Measurements from ENCODE around the gene RABGGTA. TPM values are rescaled to one million over a fixed set of nuclear protein-coding genes. Genes with fewer than 3 reads are reported as not detected.

The RABGGTA gene
- total RNA-seq, 1 donor from 2014 or later, result 14.0 TPM

DNA sequence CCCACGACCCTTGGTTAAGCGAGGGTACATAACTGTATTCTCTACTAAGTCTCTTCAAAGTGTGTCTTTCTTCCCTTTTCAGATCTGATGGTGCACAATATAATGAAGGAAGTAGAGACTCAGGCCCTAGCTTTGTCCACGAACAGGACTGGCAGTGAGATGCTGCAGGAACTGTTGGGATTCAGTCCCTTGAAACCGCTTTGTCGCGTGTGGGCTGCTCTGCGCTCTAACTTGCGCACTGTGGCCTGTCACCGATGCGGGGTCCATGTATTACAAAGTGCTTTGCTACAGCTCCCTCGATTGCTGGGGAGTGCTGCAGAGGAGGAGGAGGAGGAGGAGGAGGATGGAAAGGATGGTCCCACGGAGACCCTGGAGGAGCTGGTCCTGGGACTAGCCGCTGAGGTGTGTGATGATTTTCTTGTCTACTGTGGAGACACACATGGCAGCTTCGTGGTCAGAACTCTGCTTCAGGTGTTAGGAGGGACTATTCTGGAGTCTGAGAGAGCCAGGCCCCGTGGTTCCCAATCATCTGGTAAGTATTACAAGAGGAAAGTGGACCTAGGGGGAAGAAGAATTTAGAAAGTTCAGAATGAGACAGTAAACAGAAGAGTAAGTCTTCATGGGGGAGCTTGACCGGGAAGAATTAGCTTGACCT, 29.1 kb upstream of the RABGGTA start:
- no peak for DNase-seq (ENCODE audit: low spot score)

DNA sequence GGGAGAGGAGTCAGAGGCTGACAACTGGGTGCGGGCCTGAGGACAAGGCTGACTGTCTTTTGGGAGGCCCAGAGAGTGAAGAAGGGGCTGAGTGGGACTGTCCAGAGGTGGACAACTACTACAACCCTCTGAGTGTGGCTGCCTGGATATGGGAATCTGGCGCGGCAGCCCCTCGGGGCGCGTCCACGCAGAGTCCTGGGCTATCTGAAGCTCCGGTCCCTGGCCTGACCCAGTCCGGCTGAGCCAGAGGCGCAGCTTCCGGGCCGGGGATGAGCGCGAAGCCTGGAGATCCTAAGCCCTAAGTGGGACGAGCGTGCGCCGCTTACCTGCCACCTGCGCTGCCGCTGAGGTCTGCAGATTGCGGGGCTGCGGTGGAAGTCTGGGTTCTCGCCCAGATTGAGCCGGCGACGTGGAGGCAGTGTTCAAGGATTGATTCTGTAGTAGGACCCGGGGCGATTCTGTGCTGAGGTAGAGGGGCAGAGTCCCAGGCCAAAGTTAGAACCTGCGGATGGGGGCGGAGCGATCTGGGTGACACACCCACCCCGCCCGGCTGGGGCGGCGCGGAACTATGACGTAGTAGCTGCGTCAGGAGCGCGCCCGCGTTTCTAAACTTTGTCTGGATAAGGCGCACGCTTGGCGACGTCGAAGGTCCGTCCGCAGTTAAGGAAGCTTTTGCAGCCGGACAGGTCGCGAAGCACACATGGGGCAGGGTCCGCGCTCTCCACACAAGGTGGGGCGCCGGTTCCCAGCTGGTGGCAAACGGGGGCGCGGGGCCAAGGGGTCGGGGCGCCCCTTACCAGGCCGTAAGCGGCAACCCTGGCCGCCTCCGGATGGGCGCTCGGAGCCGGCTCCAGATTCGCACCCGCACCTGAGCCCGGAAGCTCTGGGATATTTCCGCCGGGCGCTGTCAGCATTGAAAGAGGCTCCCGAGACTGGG, 28.1 kb upstream of the RABGGTA start, which contains the start of the genes DHRS1 and NOP9:
TSS of gene DHRS1 (minus strand) at position 526 of the 937 bp plus-strand sequence. CDS start 674 bp downstream, outside the sequence.
TSS of gene NOP9 (plus strand) at position 596 of the 937 bp plus-strand sequence. CDS start at position 701, 105 bp downstream.
- DNase-seq (ENCODE audit: low spot score), result peak; percentile 90

DNA sequence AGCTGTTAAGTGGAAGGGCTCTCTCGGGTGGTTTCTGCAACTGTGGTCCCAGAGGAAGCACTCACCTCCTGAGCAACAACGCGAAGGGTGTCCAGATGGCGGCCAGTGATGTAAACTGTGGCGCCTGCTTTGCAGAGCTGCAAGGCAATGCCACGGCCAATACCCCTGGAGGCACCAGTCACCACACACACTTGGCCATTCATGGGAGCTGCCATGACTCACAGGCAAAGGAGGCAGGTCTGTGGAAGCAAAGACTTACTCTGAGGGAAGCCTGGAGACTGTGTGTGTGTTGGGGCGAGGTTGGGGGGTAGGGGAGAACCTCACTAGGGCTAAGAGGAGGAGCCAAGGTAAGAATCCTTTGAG, 27.5 kb upstream of the RABGGTA start:
- no peak for DNase-seq (ENCODE audit: low spot score)

- peak; percentile 38 for DNase-seq (ENCODE audit: low spot score)
Measured at GRCh38 chr14:24297190-24297964, 26.0 kb upstream of the RABGGTA start.

GRCh38 chr14:24296341-24297157, 25.2 kb upstream of the RABGGTA start:
- DNase-seq (ENCODE audit: low spot score), result peak; percentile 81

DNA sequence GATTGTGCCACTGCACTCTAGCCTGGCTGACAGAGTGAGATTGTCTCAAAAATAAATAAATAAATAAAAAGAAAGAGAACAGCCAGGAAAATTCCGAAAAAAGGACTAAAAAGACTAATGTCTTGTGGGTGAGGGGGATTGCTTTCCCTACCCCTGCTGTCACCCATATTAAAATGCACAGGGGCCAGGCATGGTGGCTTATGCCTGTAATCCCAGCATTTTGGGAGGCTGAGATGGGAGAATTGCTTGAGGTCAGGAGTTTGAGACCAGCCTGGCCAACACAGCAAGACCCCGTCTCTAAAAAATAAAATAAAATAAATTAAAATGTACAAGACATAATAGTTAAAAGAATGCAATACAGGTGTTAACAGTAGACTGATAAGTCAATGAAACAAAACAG, 22.1 kb upstream of the RABGGTA start:
- DNase-seq (ENCODE audit: low spot score), result no peak

- DNase-seq (ENCODE audit: low spot score), result no peak
Measured at GRCh38 chr14:24292118-24292807, 20.9 kb upstream of the RABGGTA start.

DNA sequence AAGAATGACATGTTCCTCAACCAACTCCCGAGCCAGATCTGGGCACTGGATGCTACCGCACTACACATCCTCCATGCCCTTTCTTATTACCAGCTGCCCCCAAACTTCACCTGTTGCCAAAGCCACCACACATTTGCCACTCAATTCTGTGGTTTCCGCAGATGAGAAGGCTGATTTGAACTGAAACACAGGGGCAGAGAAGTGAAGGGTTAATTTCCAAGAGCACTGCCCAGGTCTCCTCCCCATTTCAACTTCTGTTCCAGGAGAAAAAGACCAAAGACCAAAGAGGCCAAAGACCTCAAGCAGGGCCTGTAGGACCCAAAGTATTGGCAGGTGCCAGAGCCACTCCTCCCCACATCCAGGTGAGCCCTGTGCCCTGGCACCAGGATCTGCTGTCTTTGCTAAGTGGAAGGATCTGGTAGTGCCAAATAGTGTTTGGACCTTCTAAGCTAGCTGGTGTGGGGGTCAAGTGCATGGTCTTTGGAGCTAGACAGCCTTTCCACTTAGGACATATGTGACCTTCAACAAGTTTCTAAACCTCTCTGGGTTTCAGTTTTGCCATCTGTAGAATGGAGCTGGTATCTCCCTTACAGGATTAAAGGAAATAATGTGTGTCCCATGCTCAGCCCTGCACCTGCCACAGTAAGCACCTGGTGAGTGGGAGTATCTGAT, 20.2 kb upstream of the RABGGTA start:
- DNase-seq (ENCODE audit: low spot score), result no peak

- DNase-seq (ENCODE audit: low spot score), result no peak
Measured at GRCh38 chr14:24290746-24291145, 19.3 kb upstream of the RABGGTA start.

- no peak for DNase-seq (ENCODE audit: low spot score)
Measured at GRCh38 chr14:24289649-24290280, 18.4 kb upstream of the RABGGTA start.

GRCh38 chr14:24286996-24287395, 15.6 kb upstream of the RABGGTA start:
- no peak for DNase-seq (ENCODE audit: low spot score)

DNA sequence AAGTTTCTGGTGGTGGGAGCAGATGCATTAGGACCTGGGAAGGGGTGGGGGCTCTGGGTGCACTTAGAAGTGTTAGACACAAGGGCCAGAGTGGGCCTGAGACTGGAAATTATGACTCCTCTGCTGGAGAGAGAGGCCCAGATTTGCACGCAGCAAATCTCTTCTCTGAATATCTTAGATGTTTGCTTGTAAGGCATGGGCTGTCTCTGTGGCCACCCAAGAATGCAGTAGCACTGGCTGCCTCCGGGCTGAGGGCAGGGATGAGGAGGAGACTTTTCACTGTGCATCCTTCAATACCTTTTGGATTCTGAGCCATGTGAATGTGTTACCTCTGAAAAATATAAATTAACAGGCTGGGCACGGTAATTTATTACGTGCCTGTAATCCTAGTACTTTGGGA, 14.0 kb upstream of the RABGGTA start:
- DNase-seq (ENCODE audit: low spot score), result peak; percentile 49

- DNase-seq (ENCODE audit: low spot score), result no peak
Measured at GRCh38 chr14:24284501-24285035, 13.2 kb upstream of the RABGGTA start.

DNA sequence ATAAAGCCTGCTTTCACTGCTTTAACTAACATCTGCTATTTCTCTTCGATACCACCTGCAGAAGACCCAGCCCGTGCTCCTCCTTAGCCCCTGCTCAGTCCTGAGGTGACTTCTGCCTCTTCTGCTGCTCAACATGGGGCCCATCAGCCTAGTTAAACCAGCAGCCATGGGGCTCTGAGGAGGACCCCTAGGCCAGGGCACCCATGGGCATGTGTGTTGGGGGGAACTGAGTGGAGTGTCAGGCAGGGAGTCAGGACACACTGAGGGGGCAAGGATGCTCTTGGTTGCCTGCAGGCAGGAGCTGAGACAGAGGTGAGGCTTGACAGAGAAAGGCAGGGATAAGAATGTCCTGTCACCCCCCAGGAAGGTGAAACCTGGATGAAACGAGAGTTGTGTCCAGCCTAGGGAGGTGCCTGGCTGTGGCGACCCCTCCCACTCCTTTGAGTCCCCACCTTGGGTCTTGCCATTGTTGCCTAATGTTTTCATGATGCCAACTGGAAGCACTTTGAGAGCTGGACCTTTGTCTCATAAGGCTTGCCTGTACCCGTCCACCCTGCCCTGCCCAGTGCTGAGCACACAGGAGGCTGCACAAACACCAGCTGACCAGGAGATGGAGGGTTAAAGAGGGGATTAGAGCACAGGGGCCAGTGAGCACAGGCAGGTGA, 12.5 kb upstream of the RABGGTA start:
- DNase-seq (ENCODE audit: low spot score), result no peak

DNA sequence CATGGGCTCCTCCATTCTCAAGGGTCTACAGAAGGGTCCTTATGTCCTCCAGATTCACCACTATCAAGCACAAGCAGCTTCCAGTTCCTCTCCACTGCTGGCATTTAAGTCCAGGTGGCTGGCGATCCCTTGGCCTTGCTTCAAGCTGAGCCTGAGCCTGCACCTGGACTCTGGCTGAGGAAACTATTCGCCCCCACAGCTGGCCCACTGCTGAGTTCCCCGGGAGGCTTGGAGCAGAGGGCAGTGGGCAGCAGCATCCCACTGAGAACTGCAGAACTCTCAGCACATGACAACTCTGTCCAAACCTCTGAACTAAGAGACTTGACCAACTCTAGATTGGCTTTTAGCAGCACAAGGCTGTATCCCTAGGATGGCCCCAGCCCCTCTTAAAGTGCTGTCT, 11.3 kb upstream of the RABGGTA start:
- no peak for DNase-seq (ENCODE audit: low spot score)

DNA sequence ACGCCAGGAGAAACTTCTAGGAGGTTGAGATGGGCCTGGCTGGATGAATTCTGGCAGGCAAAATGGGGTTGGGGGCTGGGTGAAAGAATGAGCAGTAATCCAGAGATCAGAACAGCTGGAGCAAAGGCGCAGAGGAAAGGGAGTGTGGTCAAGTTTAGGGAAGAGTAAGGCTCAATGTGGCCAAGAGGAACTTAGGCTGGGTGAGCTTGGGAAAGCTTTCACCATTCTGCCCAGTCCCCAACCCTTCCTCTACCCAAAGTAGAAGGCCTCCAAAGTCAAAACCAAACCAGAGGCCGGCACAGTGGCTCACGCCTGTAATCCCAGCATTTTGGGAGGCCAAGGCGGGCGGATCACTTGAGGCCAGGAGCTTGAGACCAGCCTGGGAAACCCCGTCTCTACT, 10.2 kb upstream of the RABGGTA start:
- no peak for DNase-seq (ENCODE audit: low spot score)

DNA sequence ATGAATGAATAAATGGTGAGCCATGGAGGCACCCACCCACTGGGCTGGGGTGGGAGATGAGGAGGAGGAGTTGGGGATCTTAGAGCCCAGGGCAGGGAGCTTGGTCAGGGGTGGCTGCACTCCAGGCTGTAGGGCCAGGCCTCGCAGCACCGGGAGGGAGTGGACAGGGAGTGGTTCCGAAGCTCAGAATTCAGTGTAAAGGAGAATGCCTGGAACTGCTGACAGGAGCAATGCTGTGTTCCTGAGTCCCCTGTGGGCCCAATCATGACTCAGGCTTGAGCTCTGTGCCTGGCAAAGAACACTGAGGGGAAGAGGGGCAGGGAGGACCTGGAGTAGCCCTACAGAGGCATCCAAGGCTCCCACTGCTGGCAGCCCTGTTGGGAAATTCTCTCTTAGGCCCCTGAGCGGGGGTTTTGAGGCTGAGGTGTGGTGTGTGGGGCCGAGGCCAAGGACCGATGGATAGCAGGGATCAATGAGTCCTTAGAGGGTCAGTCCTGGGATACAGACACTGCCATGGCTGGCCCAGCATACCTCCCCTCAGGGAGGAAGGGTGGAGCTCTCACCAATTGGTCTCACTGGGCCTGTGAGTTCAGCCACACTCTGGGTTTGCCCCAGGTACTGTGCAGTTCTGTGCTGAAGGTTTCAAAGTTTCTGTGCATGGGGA, 9.5 kb upstream of the RABGGTA start:
- peak; percentile 40 for DNase-seq (ENCODE audit: low spot score)
